ENCODE results near the gene SKIDA1. TPM values are rescaled to one million over a fixed set of nuclear protein-coding genes. Genes with fewer than 3 reads are reported as not detected.

Gene SKIDA1
- total RNA-seq, 4 donors from 2014 or later: 0.39 to 5.2 (median 2.3) TPM

DNA sequence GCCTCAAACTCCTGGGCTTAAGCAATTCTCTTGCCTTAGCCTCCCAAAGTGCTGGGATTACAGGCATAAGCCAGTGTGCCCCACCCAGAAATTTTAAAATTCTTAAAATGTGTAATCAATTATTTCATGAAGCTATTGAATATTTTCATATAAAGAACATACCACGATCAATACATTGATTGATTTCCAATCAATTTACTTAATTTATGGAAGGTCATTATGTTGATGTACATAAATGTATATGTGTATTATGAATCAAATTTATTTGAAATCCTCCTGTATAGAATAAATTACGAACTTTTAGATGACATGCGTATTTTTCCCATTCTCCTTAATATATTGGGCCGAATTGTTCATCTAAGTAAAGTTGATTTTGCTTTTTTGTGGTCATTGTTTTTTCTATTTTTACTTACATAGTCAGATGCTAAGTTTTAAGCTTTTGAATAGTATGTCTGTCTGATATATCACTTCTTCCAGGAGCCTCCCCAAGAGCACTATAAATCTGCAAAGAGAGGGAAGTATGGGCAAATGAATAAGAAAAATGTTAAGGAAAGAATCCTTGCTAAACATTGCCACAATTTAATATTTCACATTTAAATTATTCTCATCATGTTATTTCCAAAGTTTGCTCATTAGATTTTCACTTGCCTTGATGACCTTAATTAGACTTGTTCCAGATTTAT is 35.3 kb downstream of the SKIDA1 start:
- 95 to 98% methylated on average over 4 of the region's 4 CpGs for whole genome bisulfite sequencing, 2 donors
- Histone ChIP-seq H3K36me3 (no peaks in the 10 kb centered on the region), H3K4me3 (no peak overlapping the region), H3K27me3 (no peaks in the 10 kb centered on the region), H3K4me1 (peaks cover 0 to 31% (median 3%) of the 10 kb centered on the region in 4 donors), H3K27ac (no peak overlapping the region), H3K9me3 (no peaks in the 10 kb centered on the region)
- TF ChIP-seq POLR2A (IDR thresholded peaks at IDR 0.05): no peak
- TF ChIP-seq, protein P1, sequence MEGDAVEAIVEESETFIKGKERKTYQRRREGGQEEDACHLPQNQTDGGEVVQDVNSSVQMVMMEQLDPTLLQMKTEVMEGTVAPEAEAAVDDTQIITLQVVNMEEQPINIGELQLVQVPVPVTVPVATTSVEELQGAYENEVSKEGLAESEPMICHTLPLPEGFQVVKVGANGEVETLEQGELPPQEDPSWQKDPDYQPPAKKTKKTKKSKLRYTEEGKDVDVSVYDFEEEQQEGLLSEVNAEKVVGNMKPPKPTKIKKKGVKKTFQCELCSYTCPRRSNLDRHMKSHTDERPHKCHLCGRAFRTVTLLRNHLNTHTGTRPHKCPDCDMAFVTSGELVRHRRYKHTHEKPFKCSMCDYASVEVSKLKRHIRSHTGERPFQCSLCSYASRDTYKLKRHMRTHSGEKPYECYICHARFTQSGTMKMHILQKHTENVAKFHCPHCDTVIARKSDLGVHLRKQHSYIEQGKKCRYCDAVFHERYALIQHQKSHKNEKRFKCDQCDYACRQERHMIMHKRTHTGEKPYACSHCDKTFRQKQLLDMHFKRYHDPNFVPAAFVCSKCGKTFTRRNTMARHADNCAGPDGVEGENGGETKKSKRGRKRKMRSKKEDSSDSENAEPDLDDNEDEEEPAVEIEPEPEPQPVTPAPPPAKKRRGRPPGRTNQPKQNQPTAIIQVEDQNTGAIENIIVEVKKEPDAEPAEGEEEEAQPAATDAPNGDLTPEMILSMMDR (IDR thresholded peaks at IDR 0.05): no peak
- no peak for TF ChIP-seq EP300 (IDR thresholded peaks at IDR 0.05)
- no peak for DNase-seq (ENCODE audit: low spot score in 2 of 2)

DNA sequence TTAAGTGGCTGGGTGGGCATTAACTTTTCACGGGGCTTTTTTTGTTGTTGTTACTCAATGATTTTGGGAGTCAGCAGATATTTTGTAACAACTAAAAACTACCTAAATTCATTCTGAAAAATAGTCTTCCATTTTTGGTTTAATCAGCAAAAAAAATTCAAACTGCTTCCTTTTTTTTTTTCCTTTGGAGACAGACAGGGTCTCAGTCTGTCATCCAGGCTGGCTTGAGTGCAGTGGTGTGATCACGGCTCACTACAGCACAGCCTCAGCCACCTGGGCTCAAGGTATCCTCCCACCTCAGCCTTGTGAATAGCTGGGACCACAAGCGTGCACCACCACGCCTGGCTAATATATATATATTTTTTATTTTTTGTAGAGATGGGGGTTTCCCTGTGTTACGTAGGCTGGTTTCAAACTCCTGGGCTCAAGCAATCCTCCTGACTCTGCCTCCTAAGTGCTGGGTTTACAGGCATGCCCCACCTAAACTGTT is 36.5 kb downstream of the SKIDA1 start:
- TF ChIP-seq POLR2A (IDR thresholded peaks at IDR 0.05): no peak
- no peak for TF ChIP-seq EP300 (IDR thresholded peaks at IDR 0.05)
- TF ChIP-seq, protein P1 (IDR thresholded peaks at IDR 0.05): no peak
- H3K4me1 ChIP-seq: peaks cover 0 to 20% (median under 1%) of the 10 kb centered on the region in 4 donors
- no peak for DNase-seq (ENCODE audit: low spot score in 2 of 2)
- WGBS, 2 donors: 67 to 68% methylated on average over 5 of the region's 5 CpGs
- H3K4me3 ChIP-seq: no peak overlapping the region
- H3K36me3 ChIP-seq: no peaks in the 10 kb centered on the region
- H3K27ac ChIP-seq: peak overlapping the region in 2 of 4 donors; percentile 50 to 52
- no peaks in the 10 kb centered on the region for H3K27me3 ChIP-seq
- no peaks in the 10 kb centered on the region for H3K9me3 ChIP-seq

DNA sequence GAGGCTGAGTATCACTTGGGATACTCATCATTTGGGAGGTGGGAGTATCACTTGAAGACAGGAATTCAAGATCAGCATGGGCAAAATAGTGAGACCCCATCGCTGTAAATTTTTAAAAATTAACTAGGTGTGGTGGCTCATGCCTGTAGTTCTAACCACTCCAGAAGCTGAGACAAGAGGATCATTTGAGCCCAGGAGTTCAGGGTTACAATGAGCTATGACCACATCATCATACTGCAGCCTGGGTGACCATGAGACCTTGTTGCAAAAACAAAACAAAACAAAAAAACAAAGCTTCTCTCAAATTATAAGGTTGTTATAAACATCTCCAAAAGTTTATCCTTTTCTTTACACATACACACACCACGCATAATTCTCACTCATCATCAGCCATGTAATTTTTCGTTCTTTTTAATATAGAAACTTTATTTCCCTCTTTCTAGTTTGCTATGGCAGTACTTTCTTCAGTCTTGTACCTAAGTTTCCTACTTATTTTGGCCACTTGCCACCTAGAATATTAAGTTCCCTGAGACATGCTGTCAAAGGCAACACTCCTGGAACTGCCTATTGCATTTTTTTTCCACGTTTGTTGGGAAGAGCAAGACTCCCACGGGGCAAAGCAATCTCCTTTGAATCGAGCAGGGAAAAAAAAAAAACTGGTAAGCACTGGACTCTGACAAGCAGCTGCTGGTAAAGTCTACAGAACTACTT is 37.1 kb downstream of the SKIDA1 start:
- Histone ChIP-seq H3K36me3 (no peaks in the 10 kb centered on the region), H3K4me3 (no peak overlapping the region), H3K27ac (peak overlapping the region in 2 of 4 donors; percentile 50 to 52), H3K4me1 (peaks cover 0 to 15% (median 0%) of the 10 kb centered on the region in 4 donors), H3K27me3 (no peaks in the 10 kb centered on the region), H3K9me3 (no peaks in the 10 kb centered on the region)
- TF ChIP-seq POLR2A (IDR thresholded peaks at IDR 0.05) (no peak), EP300 (IDR thresholded peaks at IDR 0.05) (no peak)
- TF ChIP-seq, protein P1 (IDR thresholded peaks at IDR 0.05): no peak
- no peak for DNase-seq (ENCODE audit: low spot score in 2 of 2)
- 42 to 44% methylated on average over 6 of the region's 6 CpGs for WGBS, 2 donors

DNA sequence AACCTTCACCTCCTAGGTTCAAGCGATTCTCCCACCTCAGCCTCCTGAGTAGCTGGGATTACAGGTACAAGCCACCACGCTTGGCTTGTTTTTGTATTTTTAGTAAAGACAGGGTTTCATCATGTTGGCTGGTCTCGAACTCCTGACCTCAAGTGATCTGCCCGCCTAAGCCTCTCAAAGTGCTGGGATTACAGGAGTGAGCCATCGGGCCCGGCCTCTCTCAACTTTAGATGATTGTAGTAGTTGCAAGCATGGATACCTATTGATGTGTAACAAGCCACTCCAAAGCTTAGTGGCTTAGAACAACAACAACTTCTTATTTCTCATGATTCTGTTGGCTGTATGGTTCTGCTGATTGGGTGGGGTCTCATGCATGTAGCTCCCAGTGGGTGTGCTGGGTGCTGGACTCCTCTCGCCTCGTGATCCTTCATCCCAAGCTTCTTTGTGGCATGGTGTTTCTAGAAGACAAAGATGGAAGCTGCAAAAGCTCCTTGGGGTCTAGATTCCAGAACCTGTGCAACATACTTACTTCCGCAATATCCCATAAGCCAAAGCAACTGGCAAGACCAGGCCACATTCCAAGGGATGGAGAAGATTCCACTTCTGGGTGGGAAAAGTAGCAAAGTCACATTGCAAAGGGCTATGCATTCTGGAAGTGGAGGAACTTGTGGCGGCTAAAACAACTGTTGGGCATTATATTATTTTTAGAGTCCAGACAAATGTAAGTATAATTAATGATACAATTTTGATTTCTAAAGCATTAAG is 37.9 kb downstream of the SKIDA1 start:
- H3K36me3 ChIP-seq: no peaks in the 10 kb centered on the region
- H3K4me1 ChIP-seq: peaks cover 0 to 11% (median 0%) of the 10 kb centered on the region in 4 donors
- TF ChIP-seq, protein P1 (IDR thresholded peaks at IDR 0.05): no peak
- no peak for TF ChIP-seq POLR2A (IDR thresholded peaks at IDR 0.05)
- TF ChIP-seq EP300 (IDR thresholded peaks at IDR 0.05): no peak
- no peak overlapping the region for H3K4me3 ChIP-seq
- H3K27me3 ChIP-seq: no peaks in the 10 kb centered on the region
- H3K9me3 ChIP-seq: no peaks in the 10 kb centered on the region
- DNase-seq (ENCODE audit: low spot score in 2 of 2): no peak
- H3K27ac ChIP-seq: no peak overlapping the region
- WGBS, 2 donors: 96 to 97% methylated on average over 10 of the region's 10 CpGs

Data from tibial nerve (tissue), 4 donors.